ENCODE results near the gene PALD1.

Gene PALD1

GRCh38 chr10:70615784-70616522, 137.4 kb downstream of the PALD1 start:
- no peak for DNase-seq

- DNase-seq = no peak
These were observed 138.2 kb downstream of the PALD1 start for GRCh38 chr10:70616761-70617160.

All from midbrain (tissue), 1 donor.